ENCODE data around the gene PRPSAP2. TPM values are rescaled to one million over a fixed set of nuclear protein-coding genes. Genes with fewer than 3 reads are reported as not detected.

Gene PRPSAP2
- total and polyA plus RNA-seq, 2 donors (not counting 1 experiment from before 2014, with no cell fraction given), result 27.1 to 58.8 TPM

GRCh38 chr17:18917506-18918032 is 59.6 kb downstream of the PRPSAP2 start:
- peaks cover 46% of the 10 kb centered on the region for H3K4me1 Mint-ChIP-seq
- H3K36me3 ChIP-seq (replicated peaks in 1 of 2; ENCODE audit: control extremely low read depth in 1 of 2, control insufficient read depth in 1 of 2, extremely low read depth in 1 of 2, insufficient read depth in 2 of 2, low read length in 1 of 2), result peaks cover 4 to 27% of the 10 kb centered on the region in 2 experiments
- intact Hi-C loops (cut with micrococcal nuclease), result no loop called here
- H3K4me2 ChIP-seq (replicated peaks; ENCODE audit: low read depth, low read length, poor library complexity, severe bottlenecking), result no peak overlapping the region
- H3K27me3 Mint-ChIP-seq, result no peaks in the 10 kb centered on the region
- no peak overlapping the region for H3K4me3 ChIP-seq (ENCODE audit: control extremely low read depth in 1 of 5, extremely low read depth in 1 of 5, insufficient read depth in 1 of 5, low read depth in 2 of 5, low read length in 4 of 5)
- H3K27me3 ChIP-seq (replicated peaks in 1 of 4; ENCODE audit: control extremely low read depth in 1 of 4, control insufficient read depth in 3 of 4, insufficient read depth in 4 of 4, low read length in 3 of 4), result no peaks in the 10 kb centered on the region
- no peaks in the 10 kb centered on the region for H3K9me3 Mint-ChIP-seq (ENCODE audit: insufficient read depth)
- H3K4me3 Mint-ChIP-seq, result no peak overlapping the region
- no peaks in the 10 kb centered on the region for H4K20me1 ChIP-seq (ENCODE audit: control insufficient read depth, insufficient read depth, low read length, poor library complexity, severe bottlenecking)
- H3K9me3 ChIP-seq (ENCODE audit: control extremely low read depth in 1 of 3, control insufficient read depth in 2 of 3, insufficient read depth in 1 of 3, low read length in 2 of 3), result no peaks in the 10 kb centered on the region
- no peak for TF ChIP-seq CTCF (IDR thresholded peaks at IDR 0.05)
- no peak for TF ChIP-seq EZH2 (IDR thresholded peaks at IDR 0.05; ENCODE audit: borderline replicate concordance, insufficient read depth, low read depth, low read length, poor library complexity, severe bottlenecking)
- ChIA-PET POLR2A (no interaction called here), CTCF (interaction anchor here (1.1 kb wide), 1 partner anchor 43 kb away, joined by 3 read pairs; no protein-coding TSS in a partner anchor)
- no peak overlapping the region for H3K9ac ChIP-seq (ENCODE audit: low read length)
- H3K27ac Mint-ChIP-seq, result no peak overlapping the region
- H3K79me2 ChIP-seq (ENCODE audit: control insufficient read depth, insufficient read depth, low read length), result peaks cover 4% of the 10 kb centered on the region
- peaks cover 29 to 34% of the 10 kb centered on the region in 2 donors for H3K4me1 ChIP-seq (ENCODE audit: control insufficient read depth in 2 of 2, insufficient read depth in 2 of 2, low read length in 2 of 2)
- 94% methylated on average over 10 of the region's 11 CpGs for WGBS (ENCODE audit: insufficient coverage)
- DNase-seq (no peak), ATAC-seq (ENCODE audit: low read depth) (no peak)
- H3K27ac ChIP-seq (ENCODE audit: low read length in 2 of 2), result no peak overlapping the region
- H2AFZ ChIP-seq (ENCODE audit: insufficient read depth, low read depth, low read length, poor library complexity, severe bottlenecking), result no peak overlapping the region

GRCh38 chr17:18919963-18920362 is 62.0 kb downstream of the PRPSAP2 start:
- intact Hi-C loops (cut with micrococcal nuclease), result no loop called here
- no peak overlapping the region for H2AFZ ChIP-seq (ENCODE audit: insufficient read depth, low read depth, low read length, poor library complexity, severe bottlenecking)
- H3K36me3 ChIP-seq (replicated peaks in 1 of 2; ENCODE audit: control extremely low read depth in 1 of 2, control insufficient read depth in 1 of 2, extremely low read depth in 1 of 2, insufficient read depth in 2 of 2, low read length in 1 of 2), result peaks cover 4 to 19% of the 10 kb centered on the region in 2 experiments
- no peak overlapping the region for H3K4me3 ChIP-seq (ENCODE audit: control extremely low read depth in 1 of 5, extremely low read depth in 1 of 5, insufficient read depth in 1 of 5, low read depth in 2 of 5, low read length in 4 of 5)
- peaks cover 29 to 38% of the 10 kb centered on the region in 2 donors for H3K4me1 ChIP-seq (ENCODE audit: control insufficient read depth in 2 of 2, insufficient read depth in 2 of 2, low read length in 2 of 2)
- H3K27ac ChIP-seq (ENCODE audit: low read length in 2 of 2), result peak overlapping the region in 1 of 2 donors; percentile 19
- ATAC-seq (ENCODE audit: low read depth) (no peak), DNase-seq (no peak)
- Mint-ChIP-seq H3K27me3 (no peaks in the 10 kb centered on the region), H3K9me3 (ENCODE audit: insufficient read depth) (no peaks in the 10 kb centered on the region), H3K4me3 (no peak overlapping the region), H3K4me1 (peaks cover 54% of the 10 kb centered on the region), H3K27ac (peak overlapping the region; percentile 59)
- peaks cover 21% of the 10 kb centered on the region for H3K79me2 ChIP-seq (ENCODE audit: control insufficient read depth, insufficient read depth, low read length)
- no peak overlapping the region for H3K4me2 ChIP-seq (replicated peaks; ENCODE audit: low read depth, low read length, poor library complexity, severe bottlenecking)
- no peak overlapping the region for H3K9ac ChIP-seq (ENCODE audit: low read length)
- H3K9me3 ChIP-seq (ENCODE audit: control extremely low read depth in 1 of 3, control insufficient read depth in 2 of 3, insufficient read depth in 1 of 3, low read length in 2 of 3), result no peaks in the 10 kb centered on the region
- no peaks in the 10 kb centered on the region for H3K27me3 ChIP-seq (replicated peaks in 1 of 4; ENCODE audit: control extremely low read depth in 1 of 4, control insufficient read depth in 3 of 4, insufficient read depth in 4 of 4, low read length in 3 of 4)
- TF ChIP-seq CTCF (IDR thresholded peaks at IDR 0.05), result no peak
- no peak for TF ChIP-seq EZH2 (IDR thresholded peaks at IDR 0.05; ENCODE audit: borderline replicate concordance, insufficient read depth, low read depth, low read length, poor library complexity, severe bottlenecking)
- CTCF ChIA-PET, result interaction anchor here (0.6 kb wide), 1 partner anchor 26 kb away, joined by 3 read pairs; no protein-coding TSS in a partner anchor
- no peaks in the 10 kb centered on the region for H4K20me1 ChIP-seq (ENCODE audit: control insufficient read depth, insufficient read depth, low read length, poor library complexity, severe bottlenecking)
- POLR2A ChIA-PET, result no interaction called here
- WGBS (ENCODE audit: insufficient coverage), result 100% methylated on average over 3 of the region's 6 CpGs

Data from B cell (primary cell).